Upper lobe of right lung (tissue), 1 donor: Measurements from ENCODE around the gene TYRP1. TPM values are rescaled to one million over a fixed set of nuclear protein-coding genes. Genes with fewer than 3 reads are reported as not detected.

Experiments used
- ATAC-seq: fragments of 200-7000 bp; cut with Tn5 transposase; one replicate; pipeline ENCODE4 v1.9.1; 2020; ENCODE audit warnings: mild to moderate bottlenecking, moderate library complexity
- DNase-seq: peaks from one replicate; pipeline ENCODE4 v3.0.0-alpha.2; 2020
- H3K27ac ChIP-seq: fragments of 200-600 bp; one replicate; pipeline ENCODE4 v1.8.0; 2022
- H3K27me3 ChIP-seq: fragments of 200-600 bp; one replicate; pipeline ENCODE4 v1.8.0; 2022; ENCODE audit warnings: mild to moderate bottlenecking
- H3K36me3 ChIP-seq: fragments of 200-600 bp; one replicate; pipeline ENCODE4 v1.8.0; 2022
- H3K4me1 ChIP-seq: fragments of 200-600 bp; one replicate; pipeline ENCODE4 v1.8.0; 2022
- H3K4me3 ChIP-seq: fragments of 200-600 bp; one replicate; pipeline ENCODE4 v1.8.0; 2022; ENCODE audit warnings: mild to moderate bottlenecking
- H3K9me3 ChIP-seq: fragments of 200-600 bp; one replicate; pipeline ENCODE4 v1.8.0; 2022
- intact Hi-C: fragments of 100-400 bp; cut with DNase I; formaldehyde crosslinking; loops from one replicate; pipeline ENCODE4 v1.11.0; 2022
- total RNA-seq: library from RNA; stranded (reverse); fragmentation: NEBNext Ultra II Directional; extraction: Animal tissue kit (Norgen Biotek cat#: 25700); gene quantifications from one replicate; pipeline ENCODE4 v1.2.1, GENCODE V29; 2021
- TF ChIP-seq, protein P1 (sequence below): fragments of 200-600 bp; IDR thresholded peaks from one replicate; pipeline ENCODE4 v1.8.0; 2022; ENCODE audit warnings: antibody characterized with exemption
- donor health status: DM: no; HTN: yes; CAD: no; lungs with severe emphysema.

Gene TYRP1
- total RNA-seq, 1 donor from 2014 or later = 7.1 TPM

GRCh38 chr9:12717907-12718306 lies 24.7 kb downstream of the TYRP1 start:
- Histone ChIP-seq H3K4me1 (no peaks in the 10 kb centered on the region), H3K27ac (no peak overlapping the region), H3K27me3 (no peaks in the 10 kb centered on the region), H3K36me3 (no peaks in the 10 kb centered on the region), H3K4me3 (no peak overlapping the region), H3K9me3 (no peaks in the 10 kb centered on the region)
- TF ChIP-seq, protein P1, sequence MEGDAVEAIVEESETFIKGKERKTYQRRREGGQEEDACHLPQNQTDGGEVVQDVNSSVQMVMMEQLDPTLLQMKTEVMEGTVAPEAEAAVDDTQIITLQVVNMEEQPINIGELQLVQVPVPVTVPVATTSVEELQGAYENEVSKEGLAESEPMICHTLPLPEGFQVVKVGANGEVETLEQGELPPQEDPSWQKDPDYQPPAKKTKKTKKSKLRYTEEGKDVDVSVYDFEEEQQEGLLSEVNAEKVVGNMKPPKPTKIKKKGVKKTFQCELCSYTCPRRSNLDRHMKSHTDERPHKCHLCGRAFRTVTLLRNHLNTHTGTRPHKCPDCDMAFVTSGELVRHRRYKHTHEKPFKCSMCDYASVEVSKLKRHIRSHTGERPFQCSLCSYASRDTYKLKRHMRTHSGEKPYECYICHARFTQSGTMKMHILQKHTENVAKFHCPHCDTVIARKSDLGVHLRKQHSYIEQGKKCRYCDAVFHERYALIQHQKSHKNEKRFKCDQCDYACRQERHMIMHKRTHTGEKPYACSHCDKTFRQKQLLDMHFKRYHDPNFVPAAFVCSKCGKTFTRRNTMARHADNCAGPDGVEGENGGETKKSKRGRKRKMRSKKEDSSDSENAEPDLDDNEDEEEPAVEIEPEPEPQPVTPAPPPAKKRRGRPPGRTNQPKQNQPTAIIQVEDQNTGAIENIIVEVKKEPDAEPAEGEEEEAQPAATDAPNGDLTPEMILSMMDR = no peak
- ATAC-seq (no peak), DNase-seq (no peak)
- intact Hi-C loops = no loop called here

DNA sequence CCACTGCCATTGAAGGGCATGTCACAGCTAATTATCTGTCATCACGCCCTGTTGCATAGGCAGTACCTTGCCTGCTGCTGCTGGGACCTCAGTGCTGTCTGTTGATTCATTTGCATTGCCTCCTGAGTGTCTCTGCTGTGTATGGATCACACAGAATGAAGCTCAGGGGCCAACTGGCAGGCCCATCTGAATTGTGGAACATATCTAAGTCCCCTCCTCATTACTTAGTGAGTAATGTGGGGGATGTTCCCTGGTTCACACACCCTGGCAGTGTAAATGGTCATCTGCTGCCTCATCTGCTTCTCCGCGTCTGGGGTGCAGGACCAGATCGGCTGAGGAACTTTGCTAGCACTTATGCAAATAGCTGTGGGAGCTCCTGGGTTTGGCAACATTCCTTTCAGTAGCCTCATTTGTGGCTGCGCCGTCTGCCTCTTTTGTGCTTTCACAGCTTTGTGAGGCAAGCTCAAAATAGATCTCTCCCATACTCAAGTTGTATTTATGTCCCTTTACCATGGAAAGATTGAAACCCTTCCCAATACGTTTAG lies 25.4 kb downstream of the TYRP1 start:
- Histone ChIP-seq H3K4me1 (no peaks in the 10 kb centered on the region), H3K27me3 (no peaks in the 10 kb centered on the region), H3K4me3 (no peak overlapping the region), H3K9me3 (no peaks in the 10 kb centered on the region), H3K27ac (no peak overlapping the region), H3K36me3 (no peaks in the 10 kb centered on the region)
- ATAC-seq (peak; percentile 48), DNase-seq (no peak)
- intact Hi-C loops = no loop called here
- TF ChIP-seq, protein P1 = no peak

- H3K27ac ChIP-seq = no peak overlapping the region
- no peak for DNase-seq
- H3K4me3 ChIP-seq = no peak overlapping the region
- intact Hi-C loops = no loop called here
- peak; percentile 51 for ATAC-seq
- no peaks in the 10 kb centered on the region for H3K9me3 ChIP-seq
- TF ChIP-seq, protein P1 = peak; percentile 56
- H3K27me3 ChIP-seq = no peaks in the 10 kb centered on the region
- no peaks in the 10 kb centered on the region for H3K4me1 ChIP-seq
- no peaks in the 10 kb centered on the region for H3K36me3 ChIP-seq
Observed at GRCh38 chr9:12719431-12719830, 26.2 kb downstream of the TYRP1 start.

DNA sequence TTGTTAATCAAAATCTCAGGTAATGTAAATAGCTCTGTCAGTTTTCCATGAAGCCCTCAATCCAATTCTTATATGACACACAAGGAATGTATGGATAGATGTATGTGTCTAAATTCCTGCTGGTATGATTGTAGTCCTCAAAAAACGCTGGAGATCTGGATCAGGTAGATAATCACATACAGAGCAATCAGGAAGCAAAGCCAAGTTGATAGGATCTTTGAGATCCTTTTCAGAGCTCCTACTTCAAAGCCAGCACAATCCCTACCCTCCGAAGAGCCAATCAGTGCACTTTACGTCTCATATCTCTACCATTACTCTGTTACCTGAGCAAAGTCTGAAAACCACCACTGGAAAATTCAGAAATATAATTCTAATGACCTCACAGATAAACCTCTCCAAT lies 27.4 kb downstream of the TYRP1 start:
- H3K36me3 ChIP-seq = no peaks in the 10 kb centered on the region
- intact Hi-C loops = no loop called here

DNA sequence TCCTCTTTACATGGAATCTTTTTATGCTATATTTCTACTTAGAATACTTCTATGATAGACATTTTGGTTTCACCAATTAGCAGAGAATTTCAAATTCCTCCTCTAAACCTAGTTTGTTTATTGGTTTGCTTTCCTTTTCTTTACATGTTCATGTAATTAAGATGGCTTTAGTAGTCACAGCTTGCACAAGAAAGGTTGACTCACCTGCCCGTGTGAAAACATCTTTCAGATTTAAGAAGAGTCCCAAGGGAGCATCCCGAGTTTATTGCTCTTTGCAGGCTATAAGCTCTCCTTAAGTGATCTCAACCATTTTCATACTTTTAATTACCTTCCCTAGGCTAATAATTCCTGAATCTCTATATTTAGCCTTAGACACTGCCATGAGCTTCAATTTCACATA lies 28.9 kb downstream of the TYRP1 start:
- Histone ChIP-seq H3K36me3 (no peaks in the 10 kb centered on the region), H3K9me3 (no peaks in the 10 kb centered on the region), H3K4me1 (no peaks in the 10 kb centered on the region), H3K27ac (no peak overlapping the region), H3K4me3 (no peak overlapping the region), H3K27me3 (no peaks in the 10 kb centered on the region)
- TF ChIP-seq, protein P1 = no peak
- intact Hi-C loops = no loop called here
- ATAC-seq (no peak), DNase-seq (no peak)

More for the DNA sequence above, 27.4 kb downstream of the TYRP1 start:
- TF ChIP-seq, protein P1 = no peak
- DNase-seq (no peak), ATAC-seq (no peak)
- no peaks in the 10 kb centered on the region for H3K9me3 ChIP-seq
- H3K4me3 ChIP-seq = no peak overlapping the region
- no peaks in the 10 kb centered on the region for H3K27me3 ChIP-seq
- no peak overlapping the region for H3K27ac ChIP-seq
- H3K4me1 ChIP-seq = no peaks in the 10 kb centered on the region
